Endothelial cell of umbilical vein (primary cell): ENCODE measurements around the gene VIL1.

Experiments
- CTCF ChIP-seq, 2 donors: IDR thresholded peaks; 1 replicate in 1 of 2; 2 replicates in 1 of 2; pipeline ENCODE4 v1.5.1; 2011; ENCODE audit warnings: low read length in 2 of 2, mild to moderate bottlenecking in 2 of 2, moderate library complexity in 2 of 2, control low read depth in 1 of 2, inconsistent platforms in 1 of 2, low read depth in 1 of 2; ENCODE audit not compliant: insufficient read depth in 1 of 2; ENCODE audit errors: extremely low read depth in 1 of 2
- EZH2 ChIP-seq: IDR thresholded peaks from 2 replicates; pipeline ENCODE4 v1.6.1; 2012; ENCODE audit warnings: borderline replicate concordance, low read depth, mild to moderate bottlenecking, moderate library complexity, low read length, inconsistent platforms; ENCODE audit not compliant: severe bottlenecking
- GATA2 ChIP-seq: IDR thresholded peaks from 2 replicates; pipeline ENCODE4 v1.7.0; 2011; ENCODE audit warnings: low read depth, mild to moderate bottlenecking, moderate library complexity, mixed read lengths, low read length; ENCODE audit not compliant: insufficient read length, insufficient read depth
- MAX ChIP-seq: IDR thresholded peaks from 2 replicates; pipeline ENCODE4 v1.6.1; 2011; ENCODE audit not compliant: insufficient read depth, insufficient read length
- MYC ChIP-seq: IDR thresholded peaks from one replicate; pipeline ENCODE4 v1.6.1; 2011; ENCODE audit warnings: mild to moderate bottlenecking, low read depth, low read length
- POLR2A ChIP-seq: IDR thresholded peaks from 2 replicates; pipeline ENCODE4 v1.6.1; 2012; ENCODE audit warnings: low read depth, mild to moderate bottlenecking, control low read depth, low read length
- POLR2AphosphoS5 ChIP-seq: IDR thresholded peaks from 2 replicates; pipeline ENCODE4 v1.6.1; 2012; ENCODE audit warnings: low read depth, mild to moderate bottlenecking, control low read depth, low read length, moderate library complexity; ENCODE audit not compliant: insufficient read depth

- no peak for TF ChIP-seq CTCF (IDR thresholded peaks at IDR 0.05; ENCODE audit: extremely low read depth in 1 of 2, insufficient read depth in 1 of 2, low read depth in 1 of 2, low read length in 2 of 2)
- TF ChIP-seq POLR2A, result no peak
- no peak for TF ChIP-seq EZH2
- TF ChIP-seq MAX, result no peak
- TF ChIP-seq POLR2AphosphoS5, result no peak
- no peak for TF ChIP-seq GATA2
- TF ChIP-seq MYC, result no peak
These were observed 27.7 kb upstream of the VIL1 start for GRCh38 chr2:218391202-218391601.
